IPS DF 19.7 (cell line): ENCODE measurements around the gene UMOD.
"Not testable (repeated sequence)": the region's sequence is repeated elsewhere in the genome, so short reads cannot be mapped to it uniquely, and the experiment has no call there.

Experiments
- DNase-seq: peaks from one replicate; pipeline ENCODE4 v3.0.0-alpha.2; 2013; ENCODE audit warnings: low read depth, low spot score

The UMOD gene

DNA sequence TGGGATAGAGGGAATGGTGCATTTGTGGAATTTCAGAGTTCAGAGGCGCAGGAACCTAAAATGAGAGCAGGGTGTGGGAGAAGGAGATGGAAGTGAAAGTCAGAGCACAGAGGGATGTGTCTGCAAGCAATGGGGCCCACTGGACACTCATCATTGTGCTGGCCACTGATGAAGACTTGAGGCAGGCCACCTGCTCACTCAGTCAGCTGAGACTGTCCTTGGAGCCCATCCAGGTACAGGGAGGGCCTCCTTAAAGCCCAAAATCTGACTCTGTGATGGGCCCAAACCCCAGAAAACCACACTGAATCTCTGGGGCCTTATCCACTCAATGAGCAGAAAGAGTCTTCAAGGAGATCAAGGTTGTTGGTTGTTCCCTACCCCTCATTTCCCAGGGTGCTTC lies 30.8 kb downstream of the UMOD start:
- no peak for DNase-seq

- DNase-seq, result not testable (repeated sequence)
Observed at GRCh38 chr16:20321051-20321450, 31.5 kb downstream of the UMOD start.

- no peak for DNase-seq
Observed at GRCh38 chr16:20320592-20320991, 31.9 kb downstream of the UMOD start.

- DNase-seq, result no peak
Observed at GRCh38 chr16:20320178-20320577, 32.3 kb downstream of the UMOD start.

GRCh38 chr16:20319406-20319805 lies 33.1 kb downstream of the UMOD start:
- DNase-seq, result no peak

GRCh38 chr16:20318437-20318836 lies 34.1 kb downstream of the UMOD start:
- DNase-seq, result no peak

DNA sequence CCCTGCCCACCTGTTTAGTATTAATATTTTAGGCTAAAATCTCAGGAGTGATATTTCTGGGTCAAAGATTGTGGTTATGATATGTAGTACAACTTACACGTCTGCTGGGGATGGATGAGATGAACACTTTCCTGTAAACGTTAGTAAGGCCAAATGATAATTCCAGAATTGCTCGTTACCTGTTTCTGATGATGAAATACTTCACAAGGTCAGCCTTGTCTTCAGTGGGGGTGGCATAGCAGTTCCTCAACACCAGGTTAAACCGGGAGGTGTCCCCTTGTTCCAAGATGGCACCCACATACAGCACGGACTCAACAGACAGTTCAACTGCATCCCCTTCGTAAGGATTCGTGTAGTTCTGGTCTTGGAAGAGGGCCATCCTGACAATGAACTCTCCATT lies 34.5 kb downstream of the UMOD start:
- DNase-seq, result no peak

DNA sequence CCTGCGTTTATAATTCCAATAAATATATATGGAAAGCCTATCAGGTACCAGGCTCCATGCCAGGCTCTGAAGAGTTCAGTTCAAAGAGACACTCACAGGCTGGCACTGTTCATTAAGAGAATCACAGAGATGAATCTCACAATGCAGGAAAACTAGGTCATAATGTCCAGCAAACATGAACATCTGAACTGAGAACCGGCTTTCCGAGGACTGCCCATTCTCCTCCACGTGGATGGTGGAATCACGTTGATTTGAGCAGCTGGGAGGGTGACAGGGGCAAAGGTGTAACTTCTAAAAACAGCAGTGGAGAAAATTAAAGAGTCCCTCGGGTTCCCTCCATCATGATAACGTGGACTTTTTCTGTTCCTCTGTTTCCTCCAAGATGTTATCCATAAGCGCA lies 35.4 kb downstream of the UMOD start:
- no peak for DNase-seq

DNA sequence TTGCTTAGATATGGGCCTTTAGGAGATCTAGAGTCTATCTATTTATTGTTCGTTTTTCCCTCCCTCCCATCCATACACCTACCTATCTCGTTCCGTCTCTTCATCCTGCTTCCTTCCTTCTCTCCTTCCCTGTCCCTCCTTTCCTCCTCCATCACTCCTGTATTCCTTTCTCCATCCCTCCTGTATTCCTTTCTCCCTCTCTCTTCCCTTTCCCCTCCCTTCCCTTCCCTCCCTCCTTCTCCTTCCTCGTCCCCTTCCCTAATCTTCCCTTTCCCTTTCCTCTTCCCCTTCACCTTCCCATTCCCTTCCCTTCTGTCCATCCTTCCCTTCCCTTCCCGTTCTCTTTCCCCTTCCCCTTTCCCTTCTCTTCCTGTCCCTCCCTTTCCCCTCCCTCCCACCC lies 35.8 kb downstream of the UMOD start:
- no peak for DNase-seq

DNA sequence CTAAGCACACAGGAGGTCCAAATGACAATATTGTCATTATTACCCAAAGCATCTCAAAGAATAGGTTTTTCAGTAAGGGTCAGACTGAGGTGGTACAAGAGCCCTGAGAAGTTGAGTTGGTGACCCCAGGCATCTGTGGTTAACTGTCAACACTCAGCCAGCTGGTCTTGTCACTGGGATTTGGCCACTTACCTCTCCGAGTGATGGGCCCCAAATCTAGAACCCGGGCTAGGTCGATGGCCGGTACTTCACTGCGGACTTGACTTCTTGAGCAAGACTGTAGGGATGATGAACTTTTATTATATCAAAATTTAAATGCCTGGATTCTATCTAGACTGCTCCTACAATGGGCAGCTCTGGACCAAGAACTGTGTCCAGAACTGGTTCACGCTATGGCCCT lies 36.8 kb downstream of the UMOD start:
- no peak for DNase-seq

DNA sequence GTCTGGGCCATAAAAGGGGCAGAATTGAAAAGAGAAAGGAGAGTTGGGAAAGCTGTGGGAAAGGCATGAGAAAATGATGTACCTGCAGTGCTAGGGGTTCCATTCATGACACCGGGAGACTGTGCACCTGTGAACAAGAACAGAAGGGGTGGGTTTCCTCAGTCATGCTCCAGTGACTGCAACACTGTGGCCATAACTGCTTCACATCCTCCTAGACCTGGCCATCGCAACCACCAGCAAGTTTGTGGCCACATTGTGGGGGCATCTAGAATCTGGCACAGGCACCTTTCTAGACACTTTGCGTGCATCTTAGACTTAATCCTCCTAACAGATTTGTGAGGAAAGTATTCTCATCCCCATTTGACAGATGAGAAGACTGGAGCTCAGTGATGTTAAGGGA lies 37.9 kb downstream of the UMOD start:
- no peak for DNase-seq

DNA sequence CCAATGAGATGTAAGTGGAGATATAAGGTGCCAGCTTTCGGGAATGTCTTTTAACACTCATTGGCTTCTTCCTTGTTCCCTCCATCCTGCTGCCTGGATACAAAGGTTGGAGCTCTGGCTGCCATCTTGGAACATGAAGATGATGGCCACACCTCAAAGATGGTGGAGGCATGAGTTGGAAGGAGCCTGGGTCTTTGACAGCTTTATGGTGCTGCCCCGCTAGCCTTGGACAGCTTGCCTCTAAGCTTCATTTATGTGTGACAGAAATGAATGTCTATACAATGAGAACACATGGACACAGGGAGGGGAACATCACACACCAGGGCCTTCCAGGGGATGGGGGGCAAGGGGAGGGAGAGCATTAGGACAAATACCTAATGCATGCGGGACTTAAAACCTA lies 38.8 kb downstream of the UMOD start:
- no peak for DNase-seq

DNA sequence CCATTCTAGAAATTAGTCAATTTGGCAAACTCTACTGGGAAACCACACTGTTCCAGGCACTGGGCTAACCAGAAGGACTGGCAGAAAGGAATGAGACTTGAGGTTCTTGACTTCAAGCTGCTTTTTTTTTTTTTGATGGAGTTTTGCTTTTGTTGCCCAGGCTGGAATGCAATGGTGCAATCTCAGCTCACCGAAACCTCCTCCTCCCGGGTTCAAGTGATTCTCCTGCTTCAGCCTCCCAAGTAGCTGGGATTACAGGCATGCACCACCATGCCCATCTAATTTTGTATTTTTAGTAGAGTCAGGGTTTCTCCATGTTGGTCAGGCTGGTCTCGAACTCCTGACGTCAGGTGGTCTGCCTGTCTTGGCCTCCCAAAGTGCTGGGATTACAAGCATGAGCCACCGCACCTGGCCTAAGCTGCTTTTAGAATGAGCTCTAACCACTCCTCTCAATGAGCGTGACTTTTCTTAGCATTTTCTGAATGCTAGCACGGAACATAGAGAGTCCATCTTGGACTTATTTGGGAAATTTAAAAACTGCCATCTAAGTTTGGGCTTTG lies 39.9 kb downstream of the UMOD start:
- not testable (repeated sequence) for DNase-seq

- DNase-seq, result no peak
Observed at GRCh38 chr16:20311548-20311947, 41.0 kb downstream of the UMOD start.

GRCh38 chr16:20310421-20311395 lies 41.8 kb downstream of the UMOD start:
- DNase-seq, result no peak

- DNase-seq, result no peak
Observed at GRCh38 chr16:20309786-20310185, 42.7 kb downstream of the UMOD start.

GRCh38 chr16:20308801-20309590 lies 43.5 kb downstream of the UMOD start:
- DNase-seq, result no peak

GRCh38 chr16:20308266-20308665 lies 44.2 kb downstream of the UMOD start:
- no peak for DNase-seq

GRCh38 chr16:20307791-20308190 lies 44.7 kb downstream of the UMOD start:
- no peak for DNase-seq

- DNase-seq, result no peak
Observed at GRCh38 chr16:20307240-20307671, 45.3 kb downstream of the UMOD start.

GRCh38 chr16:20306401-20306800 lies 46.1 kb downstream of the UMOD start:
- no peak for DNase-seq

- DNase-seq, result no peak
Observed at GRCh38 chr16:20303012-20303411, 49.5 kb downstream of the UMOD start.
